CD4-positive, alpha-beta T cell (primary cell): ENCODE results near the gene TSHZ3. TPM values are rescaled to one million over a fixed set of nuclear protein-coding genes. Genes with fewer than 3 reads are reported as not detected.

Source experiments
- ATAC-seq: fragments of 200-7000 bp; cut with Tn5 transposase; one replicate; pipeline ENCODE4 v1.10.0; 2022; ENCODE audit warnings: mild to moderate bottlenecking; ENCODE audit not compliant: poor library complexity
- CTCF ChIA-PET: fragments of 350-600 bp; sonication (Branson Sonifier 250); formaldehyde crosslinking; loops from one replicate; lab custom pipeline; 2021; ENCODE audit warnings: antibody characterized with exemption, inconsistent platforms; lab: Charles Lee
- POLR2A ChIA-PET: fragments of 350-600 bp; sonication (Branson Sonifier 250); formaldehyde crosslinking; loops from one replicate; lab custom pipeline; 2021; ENCODE audit warnings: antibody characterized with exemption, inconsistent platforms; lab: Charles Lee
- DNase-seq, 14 experiments: peaks; one replicate each; pipeline ENCODE4 v3.0.0-alpha.2; 2013 to 2020; ENCODE audit warnings: mixed read lengths in 2 of 14
- H3K27ac ChIP-seq, 2 donors: one replicate each; pipeline versions ENCODE4 v1.5.1 to v1.7.0; 2013; ENCODE audit warnings: low read length in 2 of 2, low read depth in 1 of 2, mild to moderate bottlenecking in 1 of 2
- H3K27me3 ChIP-seq, 2 experiments: 1 replicate in 1 of 2; 2 replicates in 1 of 2; pipeline versions ENCODE4 v1.6.1 to v1.7.0; 2013; ENCODE audit warnings: low read length in 2 of 2, control low read depth in 1 of 2, mild to moderate bottlenecking in 1 of 2, moderate library complexity in 1 of 2; ENCODE audit not compliant: insufficient read depth in 2 of 2, control insufficient read depth in 1 of 2
- H3K36me3 ChIP-seq: one replicate; pipeline ENCODE4 v1.6.1; 2013; ENCODE audit warnings: low read length, control low read depth; ENCODE audit not compliant: insufficient read depth
- H3K4me1 ChIP-seq: one replicate; pipeline ENCODE4 v1.6.1; 2013; ENCODE audit warnings: low read length, control low read depth; ENCODE audit not compliant: insufficient read depth
- H3K4me3 ChIP-seq: one replicate; pipeline ENCODE4 v1.5.1; 2013; ENCODE audit warnings: mild to moderate bottlenecking, low read length, moderate library complexity
- H3K9me3 ChIP-seq, 2 experiments: 1 replicate in 1 of 2; 2 replicates in 1 of 2; pipeline versions ENCODE4 v1.6.1 to v1.7.0; 2013; ENCODE audit warnings: low read length in 2 of 2, mild to moderate bottlenecking in 2 of 2, control low read depth in 1 of 2, moderate library complexity in 1 of 2; ENCODE audit not compliant: control insufficient read depth in 1 of 2, insufficient read depth in 1 of 2
- H3K27ac Mint-ChIP-seq: one replicate; pipeline ENCODE4 v1.8.0; 2020; ENCODE audit warnings: mixed read lengths
- H3K27me3 Mint-ChIP-seq: one replicate; pipeline ENCODE4 v1.8.0; 2021; ENCODE audit warnings: mixed read lengths
- H3K36me3 Mint-ChIP-seq: one replicate; pipeline ENCODE4 v1.8.0; 2021; ENCODE audit warnings: low read depth, mixed read lengths
- H3K4me1 Mint-ChIP-seq: one replicate; pipeline ENCODE4 v1.8.0; 2021; ENCODE audit warnings: low read depth, mixed read lengths
- H3K4me3 Mint-ChIP-seq: one replicate; pipeline ENCODE4 v1.8.0; 2020; ENCODE audit warnings: mild to moderate bottlenecking, mixed read lengths
- H3K9me3 Mint-ChIP-seq: one replicate; pipeline ENCODE4 v1.8.0; 2020; ENCODE audit warnings: mixed read lengths
- CTCF ChIP-seq: fragments of 200-600 bp; IDR thresholded peaks from one replicate; pipeline ENCODE4 v1.8.0; 2022; ENCODE audit warnings: antibody characterized with exemption, mild to moderate bottlenecking
- intact Hi-C, 2 experiments: fragments of 100-400 bp; cut with DNase I in 1 of 2; cut with micrococcal nuclease in 1 of 2; formaldehyde crosslinking; loops; one replicate each; pipeline versions ENCODE4 v1.15.1 to v1.9.0; 2023 to 2025; cut with DNase I, micrococcal nuclease
- total RNA-seq, 174 experiments: library from RNA in 2 of 174; stranded (reverse) in 2 of 174; gene quantifications; one replicate each; pipeline ENCODE4 v1.2.3 and lab custom pipeline; 2021 to 2026

TSHZ3 gene
- total RNA-seq, 2 experiments from 2014 or later, result 0.38 to 0.61 TPM

DNA sequence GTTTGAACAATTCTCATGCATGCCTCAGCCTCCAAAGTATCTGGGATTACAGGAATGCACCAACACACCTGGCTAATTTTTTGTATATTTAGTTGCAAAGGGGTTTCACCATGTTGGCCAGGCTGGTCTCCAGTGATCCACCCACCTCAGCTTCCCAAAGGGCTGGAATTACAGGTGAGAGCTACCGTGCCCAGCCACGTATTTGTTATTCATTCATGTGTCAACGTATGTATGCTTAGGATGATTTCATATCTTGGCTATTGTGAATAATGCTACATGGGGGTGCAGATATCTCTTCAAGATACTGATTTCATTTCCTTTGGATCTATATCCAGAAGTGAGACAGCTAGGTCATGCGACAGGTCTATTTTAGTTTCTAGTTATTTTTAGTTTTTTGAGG lies 113.4 kb downstream of the TSHZ3 start:
- H3K4me3 Mint-ChIP-seq, result no peak overlapping the region
- DNase-seq (no peak), ATAC-seq (no peak)
- peaks cover 27% of the 10 kb centered on the region for H3K27me3 Mint-ChIP-seq
- ChIA-PET POLR2A (no interaction called here), CTCF (no interaction called here)
- H3K4me3 ChIP-seq, result no peak overlapping the region
- H3K36me3 ChIP-seq, result no peaks in the 10 kb centered on the region
- no peak for TF ChIP-seq CTCF
- no peaks in the 10 kb centered on the region for H3K9me3 Mint-ChIP-seq
- no peaks in the 10 kb centered on the region for H3K4me1 ChIP-seq
- no peaks in the 10 kb centered on the region for H3K9me3 ChIP-seq
- H3K27ac Mint-ChIP-seq, result no peak overlapping the region
- H3K27me3 ChIP-seq, result peaks cover 0 to 4% of the 10 kb centered on the region in 2 experiments
- H3K36me3 Mint-ChIP-seq, result no peaks in the 10 kb centered on the region
- H3K27ac ChIP-seq, result no peak overlapping the region
- intact Hi-C loops, result no loop called here
- no peaks in the 10 kb centered on the region for H3K4me1 Mint-ChIP-seq

- ATAC-seq (no peak), DNase-seq (no peak)
- intact Hi-C loops, result no loop called here
- H3K4me1 Mint-ChIP-seq, result no peaks in the 10 kb centered on the region
- ChIA-PET CTCF (interaction anchor here (0.6 to 0.9 kb wide), 3 partner anchors 13 to 331 kb away, joined by 3 read pairs; no protein-coding TSS in a partner anchor), POLR2A (no interaction called here)
- no peaks in the 10 kb centered on the region for H3K9me3 Mint-ChIP-seq
- no peak overlapping the region for H3K27ac ChIP-seq
- no peak overlapping the region for H3K27ac Mint-ChIP-seq
- no peaks in the 10 kb centered on the region for H3K36me3 ChIP-seq
- peaks cover 0 to 4% of the 10 kb centered on the region in 2 experiments for H3K27me3 ChIP-seq
- TF ChIP-seq CTCF, result no peak
- H3K9me3 ChIP-seq, result no peaks in the 10 kb centered on the region
- no peaks in the 10 kb centered on the region for H3K4me1 ChIP-seq
- no peaks in the 10 kb centered on the region for H3K36me3 Mint-ChIP-seq
- no peak overlapping the region for H3K4me3 Mint-ChIP-seq
- H3K4me3 ChIP-seq, result no peak overlapping the region
- peaks cover 22% of the 10 kb centered on the region for H3K27me3 Mint-ChIP-seq
Measured at GRCh38 chr19:31233295-31233800, 115.9 kb downstream of the TSHZ3 start.

GRCh38 chr19:31232871-31233270 lies 116.4 kb downstream of the TSHZ3 start:
- DNase-seq (no peak), ATAC-seq (no peak)
- peaks cover 0 to 4% of the 10 kb centered on the region in 2 experiments for H3K27me3 ChIP-seq
- no peaks in the 10 kb centered on the region for H3K9me3 ChIP-seq
- CTCF ChIA-PET, result no interaction called here
- POLR2A ChIA-PET, result no interaction called here
- no peaks in the 10 kb centered on the region for H3K36me3 ChIP-seq
- H3K4me1 Mint-ChIP-seq, result no peaks in the 10 kb centered on the region
- no peak overlapping the region for H3K4me3 Mint-ChIP-seq
- H3K9me3 Mint-ChIP-seq, result no peaks in the 10 kb centered on the region
- intact Hi-C loops, result no loop called here
- no peak for TF ChIP-seq CTCF
- H3K27ac ChIP-seq, result no peak overlapping the region
- H3K4me1 ChIP-seq, result no peaks in the 10 kb centered on the region
- H3K27ac Mint-ChIP-seq, result no peak overlapping the region
- no peaks in the 10 kb centered on the region for H3K36me3 Mint-ChIP-seq
- no peak overlapping the region for H3K4me3 ChIP-seq
- peaks cover 22% of the 10 kb centered on the region for H3K27me3 Mint-ChIP-seq
